Endothelial cell of umbilical vein (primary cell): ENCODE measurements around the gene C22orf23. TPM values are rescaled to one million over a fixed set of nuclear protein-coding genes. Genes with fewer than 3 reads are reported as not detected.

Experiments used
- BruUV-seq: library from RNA; stranded (reverse); fragments of 400-500 nt; replicated peaks from 2 replicates; lab custom pipeline; 2021; lab: Mats Ljungman, UMichigan
- CTCF ChIA-PET: fragments of 300-600, 350-600 bp; sonication (Branson Sonifier 250); formaldehyde crosslinking; loops from one replicate; lab custom pipeline; 2021; ENCODE audit warnings: antibody characterized with exemption, inconsistent platforms; lab: Charles Lee
- POLR2A ChIA-PET: fragments of 300-600, 350-600 bp; sonication (Branson Sonifier 250); formaldehyde crosslinking; loops from one replicate; lab custom pipeline; 2021; ENCODE audit warnings: antibody characterized with exemption, inconsistent platforms; lab: Charles Lee
- DNase-seq: peaks from one replicate; pipeline ENCODE4 v3.0.0-alpha.2; 2011; ENCODE audit warnings: low read depth, low spot score
- FAIRE-seq: peaks from 2 replicates; lab custom pipeline; 2011; peaks lifted over from hg19 to GRCh38; lab: Jason Lieb, UNC
- H2AFZ ChIP-seq: 2 replicates; pipeline ENCODE4 v1.6.0; 2012; ENCODE audit warnings: low read depth, low read length, control low read depth, inconsistent platforms
- H3K27ac ChIP-seq: 2 replicates; pipeline ENCODE4 v1.5.1; 2011; ENCODE audit warnings: low read depth, mild to moderate bottlenecking, control low read depth, low read length, moderate library complexity; ENCODE audit not compliant: insufficient read depth
- H3K27me3 ChIP-seq, 2 experiments: 2 replicates each; pipeline versions ENCODE4 v1.6.0 to v1.6.1; 2011; ENCODE audit warnings: low read length in 2 of 2, mixed read lengths in 1 of 2; ENCODE audit not compliant: control insufficient read depth in 2 of 2, insufficient read depth in 2 of 2
- H3K36me3 ChIP-seq, 2 experiments: 2 replicates in 1 of 2; 3 replicates in 1 of 2; pipeline ENCODE4 v1.5.1; 2011; ENCODE audit warnings: low read length in 2 of 2, mild to moderate bottlenecking in 1 of 2, moderate library complexity in 1 of 2; ENCODE audit not compliant: control insufficient read depth in 2 of 2, insufficient read depth in 2 of 2; ENCODE audit errors: extremely low read depth in 1 of 2
- H3K4me1 ChIP-seq: 3 replicates; pipeline ENCODE4 v1.5.1; 2011; ENCODE audit warnings: mild to moderate bottlenecking, low read length; ENCODE audit not compliant: control insufficient read depth, insufficient read depth; ENCODE audit errors: extremely low read depth
- H3K4me2 ChIP-seq: 2 replicates; pipeline ENCODE4 v1.6.1; 2011; ENCODE audit warnings: low read length, control low read depth, mixed read lengths; ENCODE audit not compliant: insufficient read depth
- H3K4me3 ChIP-seq, 3 experiments: fragments of 200-600 bp in 1 of 3; sonication (generic), shearing (Covaris generic) in 1 of 3; replicated peaks in 1 of 3; 2 replicates each; pipeline ENCODE4 v1.5.1; 2011 to 2016; ENCODE audit warnings: control low read depth in 3 of 3, low read length in 3 of 3, mild to moderate bottlenecking in 2 of 3, inconsistent platforms in 1 of 3, low read depth in 1 of 3, moderate library complexity in 1 of 3; ENCODE audit not compliant: insufficient read depth in 1 of 3
- H3K79me2 ChIP-seq: 2 replicates; pipeline ENCODE4 v1.6.0; 2012; ENCODE audit warnings: low read length, inconsistent platforms; ENCODE audit not compliant: control insufficient read depth, insufficient read depth
- H3K9ac ChIP-seq: replicated peaks from 2 replicates; pipeline ENCODE3; 2011; ENCODE audit warnings: low read length, control low read depth; ENCODE audit not compliant: insufficient read depth; ENCODE audit errors: extremely low read depth
- H3K9me1 ChIP-seq: replicated peaks from 3 replicates; pipeline ENCODE4 v1.6.0; 2011; ENCODE audit warnings: mild to moderate bottlenecking, low read length; ENCODE audit not compliant: control insufficient read depth, insufficient read depth; ENCODE audit errors: extremely low read depth
- H3K9me3 ChIP-seq: replicated peaks from 2 replicates; pipeline ENCODE4 v1.5.1; 2012; ENCODE audit warnings: low read length, inconsistent platforms; ENCODE audit not compliant: control insufficient read depth, insufficient read depth
- H4K20me1 ChIP-seq: replicated peaks from 2 replicates; pipeline ENCODE3; 2011; ENCODE audit warnings: mild to moderate bottlenecking, low read length; ENCODE audit not compliant: control insufficient read depth, insufficient read depth; ENCODE audit errors: extremely low read depth
- CTCF ChIP-seq, 2 donors: IDR thresholded peaks; 1 replicate in 1 of 2; 2 replicates in 1 of 2; pipeline ENCODE4 v1.5.1; 2011; ENCODE audit warnings: low read length in 2 of 2, mild to moderate bottlenecking in 2 of 2, moderate library complexity in 2 of 2, control low read depth in 1 of 2, inconsistent platforms in 1 of 2, low read depth in 1 of 2; ENCODE audit not compliant: insufficient read depth in 1 of 2; ENCODE audit errors: extremely low read depth in 1 of 2
- EZH2 ChIP-seq: IDR thresholded peaks from 2 replicates; pipeline ENCODE4 v1.6.1; 2012; ENCODE audit warnings: borderline replicate concordance, low read depth, mild to moderate bottlenecking, moderate library complexity, low read length, inconsistent platforms; ENCODE audit not compliant: severe bottlenecking
- FOS ChIP-seq: IDR thresholded peaks from 2 replicates; pipeline ENCODE4 v1.6.1; 2011; ENCODE audit warnings: mild to moderate bottlenecking, low read length, moderate library complexity, borderline replicate concordance; ENCODE audit not compliant: insufficient read depth
- GATA2 ChIP-seq: IDR thresholded peaks from 2 replicates; pipeline ENCODE4 v1.7.0; 2011; ENCODE audit warnings: low read depth, mild to moderate bottlenecking, moderate library complexity, mixed read lengths, low read length; ENCODE audit not compliant: insufficient read length, insufficient read depth
- JUN ChIP-seq: IDR thresholded peaks from 2 replicates; pipeline ENCODE4 v1.6.1; 2011; ENCODE audit warnings: borderline replicate concordance, low read depth; ENCODE audit not compliant: insufficient read length, insufficient read depth
- MAX ChIP-seq: IDR thresholded peaks from 2 replicates; pipeline ENCODE4 v1.6.1; 2011; ENCODE audit not compliant: insufficient read depth, insufficient read length
- MYC ChIP-seq: IDR thresholded peaks from one replicate; pipeline ENCODE4 v1.6.1; 2011; ENCODE audit warnings: mild to moderate bottlenecking, low read depth, low read length
- POLR2A ChIP-seq: IDR thresholded peaks from 2 replicates; pipeline ENCODE4 v1.6.1; 2012; ENCODE audit warnings: low read depth, mild to moderate bottlenecking, control low read depth, low read length
- POLR2AphosphoS5 ChIP-seq: IDR thresholded peaks from 2 replicates; pipeline ENCODE4 v1.6.1; 2012; ENCODE audit warnings: low read depth, mild to moderate bottlenecking, control low read depth, low read length, moderate library complexity; ENCODE audit not compliant: insufficient read depth
- dilution Hi-C: fragments of 300-500 bp; cut with MboI; formaldehyde crosslinking; loops from one replicate; pipeline ENCODE4 v1.15.0; 2019; ENCODE audit warnings: low sequenced_read_pairs; ENCODE audit not compliant: extremely low pct_ligation_motif_present
- intact Hi-C: fragments of 100-400 bp; cut with micrococcal nuclease; formaldehyde crosslinking; loops from one replicate; pipeline ENCODE4 v1.10.0; 2022
- polyA plus RNA-seq, 4 experiments: library from polyadenylated mRNA; depleted of rRNA in 3 of 4; stranded (reverse) in 3 of 4; unstranded in 1 of 4; fragments of >200 nt; gene quantifications; 2 replicates each; pipeline versions ENCODE4 v1.2.1 to v1.2.3, GENCODE V29; 2011 to 2012; ENCODE audit warnings: missing spikeins in 1 of 4
- total RNA-seq: library from RNA; stranded (reverse); gene quantifications from 2 replicates; pipeline ENCODE4 v1.2.3, GENCODE V29; 2021

C22orf23 gene
- total and polyA plus RNA-seq, 2 donors (not counting 3 experiments of a cell fraction or from before 2014, with no cell fraction given) = 0.23 to 0.44 TPM

GRCh38 chr22:37923927-37924326 is 29.5 kb downstream of the C22orf23 start:
- DNase-seq = no peak
- Histone ChIP-seq H3K9me1 (no peaks in the 10 kb centered on the region), H3K9ac (no peak overlapping the region), H3K4me2 (no peak overlapping the region), H3K79me2 (no peaks in the 10 kb centered on the region), H4K20me1 (no peaks in the 10 kb centered on the region), H3K27me3 (no peaks in the 10 kb centered on the region), H3K9me3 (no peaks in the 10 kb centered on the region), H3K27ac (no peak overlapping the region), H3K36me3 (peaks cover 5 to 32% of the 10 kb centered on the region in 2 experiments), H2AFZ (no peak overlapping the region), H3K4me1 (no peaks in the 10 kb centered on the region), H3K4me3 (no peak overlapping the region)
- no peak for FAIRE-seq
- dilution Hi-C loops = no loop called here
- POLR2A ChIA-PET = no interaction called here
- no TSS peak for BruUV-seq
- CTCF ChIA-PET = no interaction called here
- intact Hi-C loops = no loop called here
- no peak for TF ChIP-seq FOS
- no peak for TF ChIP-seq MYC
- TF ChIP-seq POLR2AphosphoS5 = no peak
- TF ChIP-seq MAX = no peak
- no peak for TF ChIP-seq JUN
- no peak for TF ChIP-seq GATA2
- TF ChIP-seq POLR2A = no peak
- TF ChIP-seq EZH2 = no peak
- TF ChIP-seq CTCF (IDR thresholded peaks at IDR 0.05; ENCODE audit: extremely low read depth in 1 of 2, insufficient read depth in 1 of 2, low read depth in 1 of 2, low read length in 2 of 2) = no peak
